Vagina (tissue), 2 donors: ENCODE results near the gene MORN2.

Experiments used
- POLR2A ChIP-seq, 2 donors: fragments of 450-650 bp; IDR thresholded peaks; one replicate each; pipeline ENCODE4 v1.6.1; 2017; ENCODE audit warnings: antibody characterized with exemption in 2 of 2, mild to moderate bottlenecking in 2 of 2, moderate library complexity in 2 of 2
- POLR2AphosphoS5 ChIP-seq, 2 donors: sonication (generic); formaldehyde crosslinking; IDR thresholded peaks; one replicate each; pipeline ENCODE4 v1.9.0; 2017; ENCODE audit warnings: antibody characterized with exemption in 2 of 2, mild to moderate bottlenecking in 2 of 2, low read depth in 1 of 2; ENCODE audit not compliant: insufficient read depth in 1 of 2
- TF ChIP-seq, protein P1 (sequence below), 3 experiments: fragments of 450-650 bp in 2 of 3; fragments of 200-600 bp in 1 of 3; sonication (generic) in 1 of 3; IDR thresholded peaks; one replicate each; pipeline ENCODE4 v1.5.1; 2017 to 2019; ENCODE audit warnings: antibody characterized with exemption in 3 of 3, mild to moderate bottlenecking in 2 of 3, moderate library complexity in 2 of 3

DNA sequence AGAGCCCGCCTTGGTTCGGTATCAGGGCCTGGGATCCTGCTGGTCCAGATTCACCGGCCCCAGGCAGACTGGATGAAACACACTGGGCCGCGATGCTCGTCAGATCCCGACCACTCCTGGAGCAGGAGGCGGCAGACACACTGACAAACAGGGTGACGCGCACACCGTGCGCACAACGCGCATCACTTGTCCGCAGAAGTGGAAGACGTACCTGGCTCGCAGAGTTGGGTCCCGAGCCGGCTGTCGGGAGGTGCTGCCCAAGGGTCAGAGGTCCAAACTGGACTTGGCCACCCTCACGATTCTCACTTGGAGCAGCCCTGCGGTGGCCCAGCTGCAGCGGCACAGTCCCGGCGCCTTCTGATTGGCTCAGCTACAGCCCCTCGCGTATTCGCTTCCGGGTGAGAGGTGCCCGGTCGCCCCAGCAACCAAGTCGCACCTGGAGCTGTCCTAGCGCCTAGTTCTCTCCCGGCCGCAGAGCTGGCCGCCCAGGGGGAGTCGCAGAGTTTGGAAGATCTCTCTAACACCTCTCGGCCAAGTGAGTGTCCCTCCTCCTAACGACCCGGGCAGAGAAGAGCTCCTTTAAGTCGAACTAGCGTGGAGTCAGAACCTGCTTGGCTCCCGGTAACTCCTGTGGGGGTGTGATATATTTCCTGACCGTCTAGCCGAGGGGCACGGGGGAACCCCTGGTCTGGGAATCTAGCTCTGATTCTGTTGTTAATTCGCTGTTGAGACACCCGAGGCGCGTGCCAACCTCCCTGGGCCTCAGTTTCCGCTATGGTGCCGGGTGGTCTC lies at the start of gene MORN2, which contains the start of gene DHX57:
- TF ChIP-seq POLR2AphosphoS5 (IDR thresholded peaks at IDR 0.05; ENCODE audit: insufficient read depth in 1 of 2, low read depth in 1 of 2) (peak; percentile 54 to 76), POLR2A (IDR thresholded peaks at IDR 0.05) (no peak)
- TF ChIP-seq, protein P1, sequence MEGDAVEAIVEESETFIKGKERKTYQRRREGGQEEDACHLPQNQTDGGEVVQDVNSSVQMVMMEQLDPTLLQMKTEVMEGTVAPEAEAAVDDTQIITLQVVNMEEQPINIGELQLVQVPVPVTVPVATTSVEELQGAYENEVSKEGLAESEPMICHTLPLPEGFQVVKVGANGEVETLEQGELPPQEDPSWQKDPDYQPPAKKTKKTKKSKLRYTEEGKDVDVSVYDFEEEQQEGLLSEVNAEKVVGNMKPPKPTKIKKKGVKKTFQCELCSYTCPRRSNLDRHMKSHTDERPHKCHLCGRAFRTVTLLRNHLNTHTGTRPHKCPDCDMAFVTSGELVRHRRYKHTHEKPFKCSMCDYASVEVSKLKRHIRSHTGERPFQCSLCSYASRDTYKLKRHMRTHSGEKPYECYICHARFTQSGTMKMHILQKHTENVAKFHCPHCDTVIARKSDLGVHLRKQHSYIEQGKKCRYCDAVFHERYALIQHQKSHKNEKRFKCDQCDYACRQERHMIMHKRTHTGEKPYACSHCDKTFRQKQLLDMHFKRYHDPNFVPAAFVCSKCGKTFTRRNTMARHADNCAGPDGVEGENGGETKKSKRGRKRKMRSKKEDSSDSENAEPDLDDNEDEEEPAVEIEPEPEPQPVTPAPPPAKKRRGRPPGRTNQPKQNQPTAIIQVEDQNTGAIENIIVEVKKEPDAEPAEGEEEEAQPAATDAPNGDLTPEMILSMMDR (IDR thresholded peaks at IDR 0.05): no peak
